GM19328 (cell line): Measurements from ENCODE around the gene DGKZ.

Experiments used
- ATAC-seq: cut with Tn5 transposase; IDR thresholded peaks from one replicate; pipeline ENCODE4 v1.9.1; 2021; ENCODE audit warnings: mild to moderate bottlenecking, moderate library complexity; ENCODE audit not compliant: unreplicated experiment

DGKZ gene

DNA sequence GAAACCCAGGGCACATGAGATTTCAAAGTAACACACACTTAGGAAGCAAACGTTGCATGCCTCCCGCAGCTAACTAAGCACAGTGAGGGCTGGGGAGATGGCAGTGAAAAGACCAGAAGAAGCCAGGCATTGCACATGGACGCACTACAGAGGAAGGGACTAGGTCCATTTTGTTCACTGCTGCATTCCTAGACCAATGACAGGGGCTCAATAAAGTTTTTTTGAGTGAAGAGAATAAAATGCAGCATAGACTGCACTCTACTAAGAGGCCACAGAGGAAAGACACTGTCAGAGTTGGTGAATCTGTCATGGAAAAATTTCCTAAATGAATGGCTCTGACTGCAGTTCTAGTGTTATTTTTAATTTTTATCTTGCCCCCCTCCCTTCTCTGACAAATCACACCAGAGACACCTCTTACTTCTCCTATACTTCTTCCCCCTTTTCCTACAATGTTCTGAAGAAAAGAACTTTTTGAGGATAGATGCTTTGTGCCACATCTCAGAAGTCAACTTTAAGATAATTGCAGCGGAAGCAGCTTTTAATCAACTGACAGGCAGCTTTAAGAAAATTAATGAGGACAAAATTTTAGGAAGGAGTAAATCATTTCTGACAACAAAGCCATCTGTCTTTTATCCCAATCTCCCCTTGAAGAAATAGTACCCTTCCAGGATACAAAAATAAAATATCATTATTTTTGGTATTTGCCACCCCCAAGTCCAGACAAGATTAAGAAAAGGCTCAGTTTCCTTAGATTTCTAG is 79.1 kb downstream of the DGKZ start:
- no peak for ATAC-seq

DNA sequence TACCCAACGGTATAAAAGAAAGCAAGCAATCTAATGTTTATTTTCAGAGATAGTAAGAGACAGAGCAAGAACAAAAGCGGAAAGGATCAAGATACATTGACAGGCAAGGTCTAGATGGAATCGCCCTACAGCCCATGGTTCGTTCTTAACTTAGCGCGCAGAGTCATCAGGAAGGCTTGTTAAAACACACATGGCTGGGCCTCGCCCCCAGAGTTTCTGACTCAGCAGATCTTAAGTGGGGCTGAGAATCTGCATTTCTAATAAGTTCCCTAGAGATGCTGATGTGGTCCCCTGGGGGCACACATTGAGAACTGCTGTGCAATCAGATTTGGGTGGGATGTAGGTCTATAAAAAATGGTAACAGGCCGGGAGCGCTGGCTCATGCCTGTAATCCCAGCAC is 80.1 kb downstream of the DGKZ start:
- ATAC-seq: no peak

- no peak for ATAC-seq
Measured at GRCh38 chr11:46429717-46430116, 82.5 kb downstream of the DGKZ start.
